Fibroblast of villous mesenchyme (primary cell): Measurements from ENCODE around the gene RAI14. TPM values are rescaled to one million over a fixed set of nuclear protein-coding genes. Genes with fewer than 3 reads are reported as not detected.
A peak's percentile ranks its signal among the peaks of the same experiment; 100 is the strongest.

ENCODE experiments used
- DNase-seq: peaks from one replicate; pipeline ENCODE4 v3.0.0-alpha.2; 2010; ENCODE audit warnings: low read depth
- H3K4me3 ChIP-seq: 2 replicates; pipeline ENCODE4 v1.5.1; 2011; ENCODE audit warnings: low read depth, mild to moderate bottlenecking, low read length
- CTCF ChIP-seq: IDR thresholded peaks from 2 replicates; pipeline ENCODE4 v1.5.1; 2012; ENCODE audit warnings: low read depth, mild to moderate bottlenecking, low read length; ENCODE audit not compliant: insufficient read depth
- total RNA-seq: library from RNA; depleted of rRNA; stranded (reverse); fragments of >200 nt; gene quantifications from 2 replicates; pipeline ENCODE4 v1.2.3, GENCODE V29; 2012

The RAI14 gene
- total RNA-seq, 1 donor, result 291 TPM

- peak; percentile 40 for DNase-seq
- no peak overlapping the region for H3K4me3 ChIP-seq
- TF ChIP-seq CTCF, result no peak
Measured at GRCh38 chr5:34682926-34683623, 26.9 kb downstream of the RAI14 start.

DNA sequence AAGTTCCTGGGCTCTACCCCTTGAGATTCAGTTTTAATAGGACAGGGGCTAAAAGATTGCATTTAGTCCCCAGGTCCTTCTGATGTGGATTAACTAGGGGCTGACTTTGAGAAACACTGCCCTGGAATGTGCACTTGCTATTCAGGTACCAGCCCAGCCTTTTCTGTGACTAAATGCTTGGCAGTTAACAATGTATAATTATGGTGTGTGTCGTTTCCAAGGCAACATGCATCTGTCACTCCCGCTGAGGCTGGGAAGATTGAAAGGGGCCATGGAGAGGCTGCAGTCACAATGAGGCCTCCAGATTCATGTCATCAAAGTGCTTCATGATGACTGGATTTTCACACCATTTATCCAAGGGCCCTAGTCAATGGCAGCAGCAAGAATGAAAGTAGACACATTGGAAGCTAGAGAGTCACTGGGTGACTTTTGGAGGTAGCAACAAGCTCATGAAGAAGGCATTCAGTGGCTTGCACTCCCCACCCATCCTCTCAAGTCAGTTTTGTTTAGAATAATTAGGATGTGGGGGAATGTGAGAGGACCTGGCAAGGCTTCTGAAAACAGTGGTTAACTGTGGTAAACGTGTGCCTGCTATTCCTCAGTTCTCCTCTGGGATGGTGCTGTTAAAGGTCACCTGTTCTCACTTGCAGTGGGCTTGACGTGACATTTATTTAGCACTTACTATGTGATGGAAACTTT is 28.3 kb downstream of the RAI14 start:
- TF ChIP-seq CTCF, result peak; percentile 20
- H3K4me3 ChIP-seq, result no peak overlapping the region
- DNase-seq, result no peak

GRCh38 chr5:34684980-34685352 is 28.8 kb downstream of the RAI14 start:
- H3K4me3 ChIP-seq, result no peak overlapping the region
- TF ChIP-seq CTCF, result no peak
- no peak for DNase-seq

DNA sequence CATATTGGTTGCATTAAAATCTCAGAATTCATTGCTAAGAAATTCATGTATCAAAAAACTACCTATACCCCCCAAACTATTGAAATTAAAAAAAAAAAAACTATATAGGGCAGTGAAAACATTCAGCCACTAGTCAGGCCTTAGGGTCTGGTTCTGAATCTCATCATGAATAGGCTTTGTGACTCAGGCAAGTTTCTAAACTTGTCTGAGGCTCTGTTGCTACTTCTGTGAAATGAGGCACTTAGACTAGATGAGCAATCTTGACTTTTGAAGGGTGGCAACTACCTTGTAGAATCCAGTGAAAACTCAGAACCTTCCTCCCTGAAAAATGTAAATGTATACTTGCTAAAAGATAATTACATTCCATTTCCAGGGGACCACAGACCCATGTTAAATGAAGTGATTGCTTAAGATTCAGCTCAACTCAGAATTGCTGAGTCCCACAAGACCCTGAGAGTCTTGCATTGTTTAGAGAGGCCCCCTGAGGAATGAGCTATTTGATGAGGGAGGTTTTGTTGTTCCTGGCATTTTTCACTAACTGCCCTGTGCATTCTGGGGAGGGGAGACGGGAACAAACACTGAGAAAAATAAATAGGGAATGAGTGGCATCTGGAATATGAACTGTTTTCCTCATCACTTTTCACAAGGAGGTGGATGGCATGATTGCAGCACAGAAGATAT is 29.5 kb downstream of the RAI14 start:
- peak; percentile 63 for DNase-seq
- H3K4me3 ChIP-seq, result no peak overlapping the region
- no peak for TF ChIP-seq CTCF

- H3K4me3 ChIP-seq, result no peak overlapping the region
- peak; percentile 99 for DNase-seq
- peak; percentile 10 for TF ChIP-seq CTCF
Measured at GRCh38 chr5:34686762-34687268, 30.7 kb downstream of the RAI14 start.

- DNase-seq, result peak; percentile 93
- no peak for TF ChIP-seq CTCF
- H3K4me3 ChIP-seq, result peak overlapping the region; percentile 10
Measured at GRCh38 chr5:34687269-34688011, 31.3 kb downstream of the RAI14 start.
